T-helper 17 cell (primary cell): ENCODE data around the gene ARID1A. TPM values are rescaled to one million over a fixed set of nuclear protein-coding genes. Genes with fewer than 3 reads are reported as not detected.
"Not testable (repeated sequence)": the region's sequence is repeated elsewhere in the genome, so short reads cannot be mapped to it uniquely, and the experiment has no call there.

ENCODE experiments used
- ATAC-seq: fragments of 150-1000 bp; cut with Tn5 transposase; 2 replicates; pipeline ENCODE4 v1.10.0; 2021; ENCODE audit warnings: mild to moderate bottlenecking, moderate library complexity
- DNase-seq, 3 donors: peaks; one replicate each; pipeline versions ENCODE4 v3.0.0 to v3.0.0-alpha.2; 2020 to 2021
- H3K9me3 ChIP-seq: one replicate; pipeline ENCODE4 v1.7.0; 2013; ENCODE audit warnings: low read length, mild to moderate bottlenecking; ENCODE audit not compliant: control insufficient read depth, poor library complexity, severe bottlenecking
- H3K27ac Mint-ChIP-seq: one replicate; pipeline ENCODE4 v1.8.0; 2022; ENCODE audit warnings: mild to moderate bottlenecking, moderate library complexity, mixed read lengths
- H3K27me3 Mint-ChIP-seq: one replicate; pipeline ENCODE4 v1.8.0; 2022; ENCODE audit warnings: mixed read lengths
- H3K36me3 Mint-ChIP-seq: one replicate; pipeline ENCODE4 v1.8.0; 2022; ENCODE audit warnings: low read depth, mixed read lengths
- H3K4me1 Mint-ChIP-seq: one replicate; pipeline ENCODE4 v1.8.0; 2022; ENCODE audit warnings: mild to moderate bottlenecking, mixed read lengths
- H3K4me3 Mint-ChIP-seq: one replicate; pipeline ENCODE4 v1.8.0; 2022; ENCODE audit warnings: mild to moderate bottlenecking, moderate library complexity, mixed read lengths
- total RNA-seq, 4 donors: library from RNA in 2 of 4; stranded (reverse) in 2 of 4; gene quantifications; one replicate each; pipeline ENCODE4 v1.2.3 and lab custom pipeline; 2022 to 2026

Gene ARID1A
- total RNA-seq, result 100 to 1,000 TPM; 134 to 136 TPM
- 90.7 to 142 reads per million in 2 donors for total RNA-seq (lab: John Stamatoyannopoulos, UW)

DNA sequence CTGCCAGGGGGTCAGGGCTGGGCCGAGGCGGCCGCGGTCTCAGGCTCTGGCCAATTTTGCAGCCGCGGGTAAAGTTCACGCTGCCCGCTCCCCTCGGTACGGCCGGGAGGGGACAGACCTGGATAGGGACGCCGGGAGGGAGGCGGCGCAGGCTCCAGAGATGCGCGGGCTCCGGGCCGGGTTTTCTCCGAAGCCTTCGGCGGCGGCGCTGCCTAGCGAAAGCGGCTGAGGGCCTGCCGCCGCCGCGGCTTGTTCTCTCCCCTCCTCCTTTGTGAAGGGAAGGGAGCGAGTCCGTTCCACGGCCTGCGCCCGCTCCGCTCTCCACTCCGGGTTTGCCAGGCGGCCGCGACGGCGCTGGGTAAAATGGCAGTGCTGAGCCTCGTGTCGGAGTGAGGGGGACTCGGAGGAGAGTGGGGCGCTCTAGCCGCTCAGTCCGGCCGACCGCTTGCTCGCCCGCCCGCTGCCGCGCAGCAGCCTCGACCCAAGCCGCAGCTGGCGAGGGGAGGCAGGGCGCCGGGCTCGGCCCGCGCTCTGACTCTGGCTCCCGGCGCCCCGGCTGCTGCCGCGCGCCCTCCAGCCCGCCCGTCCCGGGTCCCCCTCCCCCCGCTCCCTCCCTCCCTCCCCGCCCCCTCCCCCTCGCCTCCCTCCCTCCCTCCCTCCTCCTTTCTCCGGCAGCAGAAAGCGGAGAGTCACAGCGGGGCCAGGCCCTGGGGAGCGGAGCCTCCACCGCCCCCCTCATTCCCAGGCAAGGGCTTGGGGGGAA is at the start of gene ARID1A:
TSS of gene ARID1A (plus strand) at position 660 of the 763 bp plus-strand sequence. CDS start 389 bp downstream, outside the sequence.
- Mint-ChIP-seq H3K4me1 (peaks cover 21% of the 10 kb centered on the region), H3K4me3 (peak within 1 kb of the TSS; percentile 98), H3K27me3 (no peaks in the 10 kb centered on the region), H3K27ac (peak within 1 kb of the TSS; percentile 96), H3K36me3 (no peaks in the 10 kb centered on the region)
- peak; percentile 91 to 96 (median 94) for DNase-seq
- peak; percentile 69 for ATAC-seq
- no peaks in the 10 kb centered on the region for H3K9me3 ChIP-seq

- no peak for DNase-seq
- Mint-ChIP-seq H3K27ac (no peak overlapping the region), H3K36me3 (no peaks in the 10 kb centered on the region), H3K4me3 (no peak overlapping the region), H3K27me3 (no peaks in the 10 kb centered on the region), H3K4me1 (no peaks in the 10 kb centered on the region)
- no peak for ATAC-seq
- H3K9me3 ChIP-seq, result no peaks in the 10 kb centered on the region
Observed at GRCh38 chr1:26664802-26665201, 31.0 kb upstream of the ARID1A start.

- no peak for ATAC-seq
Observed at GRCh38 chr1:26666855-26667254, 29.0 kb upstream of the ARID1A start.

DNA sequence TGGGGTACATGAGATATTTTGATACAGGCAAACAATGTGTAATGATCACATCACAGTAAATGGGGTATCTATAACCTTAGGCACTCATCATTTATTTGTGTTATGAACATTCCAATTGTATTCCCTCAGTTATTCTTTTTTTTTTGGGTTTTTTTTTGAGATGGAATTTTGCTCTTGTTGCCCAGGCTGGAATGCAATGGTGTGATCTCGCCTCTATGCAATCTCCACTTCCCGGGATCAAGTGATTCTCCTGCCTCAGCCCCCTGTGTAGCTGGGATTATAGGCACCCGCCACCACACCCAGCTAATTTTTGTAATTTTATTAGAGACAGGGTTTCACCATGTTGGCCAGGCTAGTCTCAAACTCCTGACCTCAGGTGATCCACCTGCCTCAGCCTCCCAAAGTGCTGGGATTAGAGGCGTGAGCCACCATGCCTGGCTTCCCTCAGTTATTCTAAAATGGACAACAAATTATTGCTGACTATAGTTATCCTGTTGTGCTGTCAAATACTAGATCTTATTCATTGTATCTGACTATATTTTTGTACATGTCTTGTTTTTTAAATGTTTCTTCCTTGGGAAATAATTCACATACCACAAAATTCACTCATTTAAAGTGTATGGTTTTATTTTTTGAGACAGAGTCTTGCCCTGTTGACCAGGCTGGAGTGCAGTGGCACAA is 27.6 kb upstream of the ARID1A start:
- not testable (repeated sequence) for ATAC-seq, H3K9me3 ChIP-seq, H3K4me1 Mint-ChIP-seq, H3K27me3 Mint-ChIP-seq, H3K36me3 Mint-ChIP-seq, H3K27ac Mint-ChIP-seq, DNase-seq, H3K4me3 Mint-ChIP-seq

More at GRCh38 chr1:26666855-26667254, 29.0 kb upstream of the ARID1A start:
- Mint-ChIP-seq H3K4me1 (no peaks in the 10 kb centered on the region), H3K27me3 (no peaks in the 10 kb centered on the region), H3K4me3 (no peak overlapping the region), H3K36me3 (no peaks in the 10 kb centered on the region), H3K27ac (no peak overlapping the region)
- H3K9me3 ChIP-seq, result no peaks in the 10 kb centered on the region
- no peak for DNase-seq

GRCh38 chr1:26677306-26678115 is 18.3 kb upstream of the ARID1A start:
- DNase-seq, result peak; percentile 15 to 36 (median 30)
- H3K9me3 ChIP-seq, result no peaks in the 10 kb centered on the region
- Mint-ChIP-seq H3K36me3 (no peaks in the 10 kb centered on the region), H3K4me1 (peaks cover 13% of the 10 kb centered on the region), H3K27me3 (no peaks in the 10 kb centered on the region), H3K4me3 (peak overlapping the region; percentile 45), H3K27ac (peak overlapping the region; percentile 59)
- ATAC-seq, result peak; percentile 95

DNA sequence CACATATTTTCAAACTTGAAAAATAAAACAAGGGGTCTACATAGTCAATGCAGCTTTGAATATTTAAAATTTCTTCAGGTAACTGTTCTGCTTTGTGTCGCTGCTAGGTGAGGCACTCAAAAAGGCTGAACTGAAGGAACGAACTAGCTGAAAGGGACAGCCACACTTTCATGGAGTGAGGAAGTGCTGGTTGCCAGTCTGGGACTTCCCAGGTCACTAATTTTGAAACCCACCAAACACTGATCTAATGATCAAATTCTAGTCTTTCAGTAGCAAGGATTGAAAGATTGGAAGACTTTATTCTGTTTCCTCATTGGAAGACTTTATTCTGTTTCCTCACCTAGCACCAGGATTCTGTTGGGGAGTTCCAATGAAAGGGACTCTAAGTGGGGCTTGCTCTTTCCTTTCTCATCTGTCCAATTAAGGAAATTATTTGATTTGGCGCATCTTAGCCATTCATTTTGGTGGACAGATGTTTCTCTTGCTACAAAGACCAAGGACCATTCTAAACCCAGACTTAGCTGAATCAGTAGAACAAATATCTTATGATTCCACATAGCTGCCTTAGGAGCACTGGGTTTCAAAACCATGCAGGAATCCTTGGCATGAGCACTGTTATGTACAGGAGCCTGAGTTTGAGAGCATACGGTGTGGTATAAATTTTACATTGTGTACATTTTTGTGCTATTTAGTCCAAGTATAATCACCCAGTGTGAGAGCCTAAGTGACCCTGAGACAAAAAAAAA is 10.9 kb upstream of the ARID1A start:
- H3K4me3 Mint-ChIP-seq, result no peak overlapping the region
- H3K4me1 Mint-ChIP-seq, result peaks cover 4% of the 10 kb centered on the region
- H3K27ac Mint-ChIP-seq, result no peak overlapping the region
- no peaks in the 10 kb centered on the region for H3K27me3 Mint-ChIP-seq
- DNase-seq, result no peak
- ATAC-seq, result no peak
- no peaks in the 10 kb centered on the region for H3K9me3 ChIP-seq
- no peaks in the 10 kb centered on the region for H3K36me3 Mint-ChIP-seq

DNA sequence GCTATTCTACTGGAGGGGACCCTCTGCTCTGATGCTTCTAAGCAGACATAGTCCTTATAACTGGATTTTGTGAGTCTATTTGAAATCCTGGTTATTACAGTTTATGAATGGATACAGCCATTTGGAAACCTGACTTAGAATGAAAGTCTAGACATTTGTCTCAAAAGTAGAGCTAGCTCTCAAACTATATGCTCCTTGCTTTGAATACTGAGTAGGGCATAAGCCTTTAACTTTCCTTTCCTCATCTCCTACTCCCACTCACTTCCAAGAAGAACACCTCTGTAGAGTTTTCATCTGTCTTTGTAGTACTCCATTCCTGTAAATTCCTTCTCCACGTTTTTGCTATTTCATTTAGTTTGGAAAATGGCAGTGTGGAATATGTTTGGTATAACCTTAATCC is 9.0 kb upstream of the ARID1A start:
- no peak overlapping the region for H3K4me3 Mint-ChIP-seq

DNA sequence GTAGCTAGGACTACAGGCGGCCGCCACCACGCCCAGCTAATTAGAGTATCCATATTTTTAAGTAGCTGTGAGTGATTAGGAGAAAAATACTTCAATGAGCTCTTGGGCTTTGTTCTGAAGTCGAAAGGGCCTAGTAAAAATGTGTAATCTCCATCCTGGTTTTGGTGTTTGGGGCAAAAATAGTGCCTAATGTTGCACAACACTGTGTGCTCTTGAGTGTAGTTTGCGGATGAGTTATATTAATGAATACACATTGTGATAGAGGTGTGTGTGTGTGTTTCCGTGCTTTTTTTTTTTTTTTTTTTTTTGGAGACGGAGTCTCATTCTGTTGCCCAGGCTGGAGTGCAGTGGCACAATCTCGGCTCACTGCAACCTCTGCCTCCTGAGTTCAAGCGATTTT is 6.3 kb upstream of the ARID1A start:
- no peak overlapping the region for H3K27ac Mint-ChIP-seq
- H3K4me3 Mint-ChIP-seq, result no peak overlapping the region
- H3K4me1 Mint-ChIP-seq, result peaks cover 15% of the 10 kb centered on the region
- DNase-seq, result no peak
- no peaks in the 10 kb centered on the region for H3K36me3 Mint-ChIP-seq
- no peak for ATAC-seq
- H3K27me3 Mint-ChIP-seq, result no peaks in the 10 kb centered on the region
- H3K9me3 ChIP-seq, result no peaks in the 10 kb centered on the region

More for the DNA sequence above, 9.0 kb upstream of the ARID1A start:
- no peaks in the 10 kb centered on the region for H3K36me3 Mint-ChIP-seq
- ATAC-seq, result no peak
- no peaks in the 10 kb centered on the region for H3K9me3 ChIP-seq
- no peaks in the 10 kb centered on the region for H3K27me3 Mint-ChIP-seq
- no peak for DNase-seq
- no peak overlapping the region for H3K27ac Mint-ChIP-seq
- peaks cover 4% of the 10 kb centered on the region for H3K4me1 Mint-ChIP-seq

DNA sequence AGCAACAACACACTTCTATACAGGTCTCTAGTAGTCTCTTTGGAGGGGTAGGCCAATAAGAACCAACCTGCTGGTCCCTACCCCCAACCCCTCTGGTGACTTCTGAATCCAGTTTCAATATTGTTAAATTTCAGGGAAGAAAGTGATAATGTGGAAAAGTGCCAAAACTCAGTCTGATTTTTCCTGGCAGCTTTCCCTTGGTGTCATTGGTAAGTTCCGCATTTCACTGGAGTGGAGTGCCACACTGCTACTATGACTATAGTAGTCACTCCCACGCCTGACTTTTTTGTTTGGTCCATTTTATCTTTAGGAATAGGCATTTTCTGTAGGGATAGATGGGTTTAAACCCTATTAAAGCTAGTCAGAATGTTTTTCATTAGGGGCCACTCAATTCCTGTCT is 5.7 kb upstream of the ARID1A start:
- ATAC-seq (no peak), DNase-seq (no peak)
- Mint-ChIP-seq H3K36me3 (no peaks in the 10 kb centered on the region), H3K4me3 (no peak overlapping the region), H3K4me1 (peaks cover 21% of the 10 kb centered on the region), H3K27me3 (no peaks in the 10 kb centered on the region), H3K27ac (no peak overlapping the region)
- no peaks in the 10 kb centered on the region for H3K9me3 ChIP-seq

DNA sequence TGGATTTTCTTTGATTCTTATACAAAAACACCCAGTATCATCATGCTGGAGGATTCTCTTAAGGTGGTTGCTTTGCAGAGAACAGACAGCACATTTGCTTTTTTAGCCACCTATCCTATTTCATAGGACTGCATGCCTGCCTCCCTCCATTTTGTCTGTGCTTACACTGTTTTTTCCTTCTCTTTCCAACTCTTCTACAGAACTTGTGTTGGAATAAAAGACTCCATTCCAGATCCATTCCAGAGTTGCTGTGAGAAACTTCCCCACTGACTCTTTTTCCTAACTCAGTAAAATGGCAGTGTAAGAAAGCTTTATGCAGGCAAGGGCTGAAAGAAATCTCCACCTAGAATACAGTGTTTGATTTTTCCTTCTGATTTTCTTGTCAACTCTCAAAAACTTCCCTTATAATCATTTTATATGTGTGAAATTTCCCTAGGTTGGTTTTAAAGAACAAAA is 5.2 kb upstream of the ARID1A start:
- no peak overlapping the region for H3K27ac Mint-ChIP-seq

DNA sequence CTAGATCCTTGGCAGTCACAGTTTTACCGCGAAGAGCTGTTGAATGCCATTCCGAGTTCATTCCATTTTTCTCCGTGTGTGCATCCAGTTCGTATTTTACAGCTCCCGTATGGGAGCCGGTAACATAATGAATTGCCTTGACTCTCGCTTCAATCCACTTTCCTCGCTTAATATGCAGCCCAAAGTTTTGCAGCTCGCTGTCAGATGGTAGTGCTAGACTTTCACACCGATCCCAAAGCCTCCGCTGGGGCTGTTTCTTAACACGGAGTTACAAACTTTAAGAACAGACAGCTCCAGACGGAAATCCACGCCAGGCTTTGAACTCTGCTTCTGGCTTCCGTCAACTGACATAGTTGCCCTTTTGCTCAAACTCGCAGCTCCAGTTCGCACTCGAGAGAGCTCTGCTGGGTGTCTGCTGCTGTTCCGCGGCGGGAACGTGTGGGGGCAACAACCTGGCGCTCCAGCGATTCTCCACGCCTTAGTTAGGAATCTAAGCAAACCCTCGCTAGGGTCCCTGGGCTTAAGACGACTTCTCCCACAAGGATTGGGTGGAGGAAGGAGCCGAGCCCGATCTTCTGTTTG is 3.5 kb upstream of the ARID1A start:
- Mint-ChIP-seq H3K4me1 (peaks cover 21% of the 10 kb centered on the region), H3K27ac (peak overlapping the region; percentile 96), H3K36me3 (no peaks in the 10 kb centered on the region), H3K4me3 (peak overlapping the region; percentile 98), H3K27me3 (no peaks in the 10 kb centered on the region)
- DNase-seq (peak; percentile 58 to 74 (median 66)), ATAC-seq (peak; percentile 56)
- no peaks in the 10 kb centered on the region for H3K9me3 ChIP-seq

More for the DNA sequence above, 5.2 kb upstream of the ARID1A start:
- DNase-seq (no peak), ATAC-seq (no peak)
- Mint-ChIP-seq H3K4me3 (no peak overlapping the region), H3K36me3 (no peaks in the 10 kb centered on the region), H3K27me3 (no peaks in the 10 kb centered on the region), H3K4me1 (peaks cover 21% of the 10 kb centered on the region)
- no peaks in the 10 kb centered on the region for H3K9me3 ChIP-seq

DNA sequence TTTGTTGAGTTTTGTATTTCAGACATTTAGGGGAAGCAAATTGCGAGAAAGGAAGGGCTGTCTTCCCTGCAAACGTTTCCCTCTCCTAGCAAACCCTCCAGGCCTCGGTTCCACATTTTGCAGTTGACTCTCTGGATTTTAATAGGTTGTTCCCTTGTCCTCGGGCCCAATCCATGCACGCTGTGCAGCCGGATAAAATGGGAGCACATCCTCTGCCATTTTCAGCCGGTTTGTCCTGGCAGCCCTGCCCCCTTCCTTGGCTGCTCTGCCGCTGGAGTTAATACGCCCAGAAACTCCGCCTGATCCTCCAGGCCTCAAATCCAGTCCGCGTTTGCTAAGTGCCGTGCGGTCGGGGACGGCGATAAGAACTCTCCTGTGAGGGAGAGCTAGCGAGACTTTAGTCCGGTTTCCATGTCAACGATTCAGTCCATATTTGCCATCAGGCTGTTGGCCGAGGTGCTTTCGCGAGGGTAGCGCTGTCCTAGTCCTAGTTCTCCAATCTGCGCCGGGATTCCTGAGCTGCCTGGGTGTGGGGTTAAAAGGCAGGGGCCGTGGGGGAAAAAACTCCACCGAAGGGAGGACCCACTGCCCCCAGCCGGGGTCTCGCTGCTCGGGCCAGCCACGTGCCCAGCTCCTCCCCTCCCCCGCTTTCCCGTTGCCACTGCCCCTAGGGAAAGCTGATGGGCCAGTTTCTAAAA is 2.9 kb upstream of the ARID1A start:
- Mint-ChIP-seq H3K36me3 (no peaks in the 10 kb centered on the region), H3K27me3 (no peaks in the 10 kb centered on the region), H3K27ac (peak overlapping the region; percentile 96), H3K4me3 (peak overlapping the region; percentile 98), H3K4me1 (peaks cover 21% of the 10 kb centered on the region)
- DNase-seq (peak; percentile 72 to 79 (median 77)), ATAC-seq (peak; percentile 54)
- no peaks in the 10 kb centered on the region for H3K9me3 ChIP-seq
